ENCODE measurements around the gene ANO3.

ANO3 gene

GRCh38 chr11:26712497-26712896, 380.6 kb downstream of the ANO3 start:
- H4K5ac ChIP-seq (ENCODE audit: low read length): no peak overlapping the region
- no peak overlapping the region for H2BK120ac ChIP-seq (ENCODE audit: low read depth, low read length)
- H3K9ac ChIP-seq (ENCODE audit: low read length): no peak overlapping the region
- H4K8ac ChIP-seq (ENCODE audit: low read depth, low read length): no peak overlapping the region
- no peak overlapping the region for H2BK15ac ChIP-seq (replicated peaks; ENCODE audit: low read depth)
- H2AK5ac ChIP-seq (ENCODE audit: low read length): no peak overlapping the region
- no peak overlapping the region for H3K27ac ChIP-seq (ENCODE audit: low read depth, low read length)
- H3K27me3 ChIP-seq (ENCODE audit: insufficient read depth, low read length, poor library complexity): no peaks in the 10 kb centered on the region
- no peak overlapping the region for H3K18ac ChIP-seq (ENCODE audit: low read length)
- no peak overlapping the region for H2BK5ac ChIP-seq (ENCODE audit: low read length)
- no peak overlapping the region for H3K4me3 ChIP-seq (ENCODE audit: low read length)
- no peak overlapping the region for H3K4me2 ChIP-seq (ENCODE audit: low read length)
- WGBS (ENCODE audit: extremely low coverage, insufficient coverage, low lambda C conversion rate): no CpG with 5 or more reads among the region's 5 CpGs
- DNase-seq: peak; percentile 53
- no peaks in the 10 kb centered on the region for H3K79me2 ChIP-seq (ENCODE audit: control insufficient read depth, insufficient read depth, low read length)
- no peak overlapping the region for H3K4ac ChIP-seq (ENCODE audit: low read depth, low read length)
- no peaks in the 10 kb centered on the region for H3K36me3 ChIP-seq (ENCODE audit: control insufficient read depth, insufficient read depth, low read length)
- no peaks in the 10 kb centered on the region for H3K79me1 ChIP-seq (ENCODE audit: low read length)
- no peak overlapping the region for H3K56ac ChIP-seq (ENCODE audit: low read length)
- H3K23ac ChIP-seq (ENCODE audit: low read length): no peak overlapping the region
- H3K4me1 ChIP-seq (ENCODE audit: control insufficient read depth, low read depth, low read length): no peaks in the 10 kb centered on the region
